WTC11 (cell line): ENCODE data around the gene MLH3. TPM values are rescaled to one million over a fixed set of nuclear protein-coding genes. Genes with fewer than 3 reads are reported as not detected.

ENCODE experiments used
- ATAC-seq: fragments of 200-7000 bp; cut with Tn5 transposase; 2 replicates; pipeline ENCODE4 v1.10.0; 2021; ENCODE audit warnings: mild to moderate bottlenecking, moderate library complexity
- CTCF ChIA-PET: fragments of 300-600 bp; sonication (Branson Sonifier 250); formaldehyde crosslinking; loops from one replicate; lab custom pipeline; 2021; ENCODE audit warnings: antibody characterized with exemption; lab: Charles Lee
- POLR2A ChIA-PET: fragments of 350-600 bp; sonication (Branson Sonifier 250); formaldehyde crosslinking; loops from one replicate; lab custom pipeline; 2021; ENCODE audit warnings: antibody characterized with exemption; lab: Charles Lee
- DNase-seq: peaks from one replicate; pipeline ENCODE4 v3.0.0; 2021; ENCODE audit warnings: low spot score
- H3K27ac Mint-ChIP-seq: 2 replicates; pipeline ENCODE4 v1.8.0; 2021; ENCODE audit warnings: mixed read lengths
- H3K27me3 Mint-ChIP-seq: 2 replicates; pipeline ENCODE4 v1.8.0; 2021; ENCODE audit warnings: low read depth, mild to moderate bottlenecking, moderate library complexity, mixed read lengths
- H3K36me3 Mint-ChIP-seq: 2 replicates; pipeline ENCODE4 v1.8.0; 2021; ENCODE audit warnings: mixed read lengths
- H3K4me1 Mint-ChIP-seq: 2 replicates; pipeline ENCODE4 v1.8.0; 2022; ENCODE audit warnings: mixed read lengths
- H3K4me3 Mint-ChIP-seq: 2 replicates; pipeline ENCODE4 v1.8.0; 2021; ENCODE audit warnings: mild to moderate bottlenecking, moderate library complexity, mixed read lengths
- H3K9me3 Mint-ChIP-seq: 2 replicates; pipeline ENCODE4 v1.8.0; 2021; ENCODE audit warnings: mixed read lengths
- ATF1 ChIP-seq: sonication (generic); formaldehyde crosslinking; IDR thresholded peaks from 2 replicates; pipeline ENCODE4 v1.8.1; 2023; ENCODE audit warnings: mild to moderate bottlenecking, moderate library complexity, missing genetic modification reagents
- CDX4 ChIP-seq: fragments of 250-450 bp; sonication (Bioruptor Pico); IDR thresholded peaks from 2 replicates; pipeline ENCODE4 v1.9.0; 2021; ENCODE audit warnings: moderate library complexity, mild to moderate bottlenecking, inconsistent platforms, borderline replicate concordance
- E2F4 ChIP-seq: sonication (generic); formaldehyde crosslinking; IDR thresholded peaks from 2 replicates; pipeline ENCODE4 v1.8.1; 2022; ENCODE audit warnings: low read depth, mild to moderate bottlenecking, moderate library complexity, missing genetic modification reagents, borderline replicate concordance
- ELF4 ChIP-seq: sonication (generic); formaldehyde crosslinking; IDR thresholded peaks from 2 replicates; pipeline ENCODE4 v1.8.1; 2022; ENCODE audit warnings: low read depth, mild to moderate bottlenecking, moderate library complexity, missing genetic modification reagents
- FOXK1 ChIP-seq: sonication (generic); formaldehyde crosslinking; IDR thresholded peaks from 2 replicates; pipeline ENCODE4 v1.8.0; 2022; ENCODE audit warnings: mild to moderate bottlenecking, moderate library complexity, missing genetic modification reagents
- HMGXB4 ChIP-seq: sonication (generic); formaldehyde crosslinking; IDR thresholded peaks from 2 replicates; pipeline ENCODE4 v1.8.1; 2023; ENCODE audit warnings: mild to moderate bottlenecking, moderate library complexity, missing genetic modification reagents
- MYBL2 ChIP-seq: sonication (generic); formaldehyde crosslinking; IDR thresholded peaks from 2 replicates; pipeline ENCODE4 v1.8.1; 2023; ENCODE audit warnings: mild to moderate bottlenecking, moderate library complexity, missing genetic modification reagents
- NFYB ChIP-seq: sonication (generic); formaldehyde crosslinking; conservative IDR thresholded peaks from 2 replicates; pipeline ENCODE4 v1.8.0; 2022; ENCODE audit warnings: low read depth, missing genetic modification reagents
- NR2C2 ChIP-seq: sonication (generic); formaldehyde crosslinking; IDR thresholded peaks from 2 replicates; pipeline ENCODE4 v1.8.0; 2022; ENCODE audit warnings: mild to moderate bottlenecking, missing genetic modification reagents
- NR3C1 ChIP-seq: sonication (generic); formaldehyde crosslinking; conservative IDR thresholded peaks from 2 replicates; pipeline ENCODE4 v1.8.1; 2023; ENCODE audit warnings: low read depth, mild to moderate bottlenecking, missing genetic modification reagents
- OVOL2 ChIP-seq: fragments of 250-450 bp; sonication (Bioruptor Pico); IDR thresholded peaks from 2 replicates; pipeline ENCODE4 v1.9.0; 2021; ENCODE audit warnings: mild to moderate bottlenecking, borderline replicate concordance
- SOX15 ChIP-seq: fragments of 250-450 bp; sonication (Bioruptor Pico); IDR thresholded peaks from 2 replicates; pipeline ENCODE4 v1.9.0; 2021; ENCODE audit warnings: mild to moderate bottlenecking
- SP1 ChIP-seq: sonication (generic); formaldehyde crosslinking; conservative IDR thresholded peaks from 2 replicates; pipeline ENCODE4 v1.8.1; 2022; ENCODE audit warnings: missing genetic modification reagents
- TEAD1 ChIP-seq: sonication (generic); formaldehyde crosslinking; IDR thresholded peaks from 2 replicates; pipeline ENCODE4 v1.8.0; 2022; ENCODE audit warnings: mild to moderate bottlenecking, missing genetic modification reagents
- ZNF121 ChIP-seq: sonication (generic); formaldehyde crosslinking; IDR thresholded peaks from 2 replicates; pipeline ENCODE4 v1.8.0; 2023; ENCODE audit warnings: missing genetic modification reagents
- ZNF219 ChIP-seq: sonication (generic); formaldehyde crosslinking; IDR thresholded peaks from 2 replicates; pipeline ENCODE4 v1.8.0; 2023; ENCODE audit warnings: missing genetic modification reagents, mild to moderate bottlenecking, borderline replicate concordance
- ZNF317 ChIP-seq: sonication (generic); formaldehyde crosslinking; IDR thresholded peaks from 2 replicates; pipeline ENCODE4 v1.8.1; 2023; ENCODE audit warnings: low read depth, mild to moderate bottlenecking, moderate library complexity, missing genetic modification reagents, borderline replicate concordance
- total RNA-seq: library from RNA; stranded (reverse); gene quantifications from 3 replicates; pipeline ENCODE4 v1.2.3, GENCODE V29; 2021
- TF ChIP-seq, protein P1 (sequence below): sonication (generic); formaldehyde crosslinking; IDR thresholded peaks from 2 replicates; pipeline ENCODE4 v1.8.1; 2022; ENCODE audit warnings: low read depth, missing genetic modification reagents, borderline replicate concordance
- TF ChIP-seq, protein P2 (sequence below): fragments of 250-450 bp; sonication (Bioruptor Pico); IDR thresholded peaks from 2 replicates; pipeline ENCODE4 v1.8.0; 2021; ENCODE audit warnings: mild to moderate bottlenecking
- TF ChIP-seq, protein P3 (sequence below): sonication (generic); formaldehyde crosslinking; conservative IDR thresholded peaks from 2 replicates; pipeline ENCODE4 v1.8.1; 2022; ENCODE audit warnings: mild to moderate bottlenecking, missing genetic modification reagents
- TF ChIP-seq, protein P4 (sequence below): sonication (generic); formaldehyde crosslinking; IDR thresholded peaks from 2 replicates; pipeline ENCODE4 v1.8.1; 2022; ENCODE audit warnings: mild to moderate bottlenecking, missing genetic modification reagents, moderate library complexity, borderline replicate concordance
- TF ChIP-seq, protein P5 (sequence below): sonication (generic); formaldehyde crosslinking; IDR thresholded peaks from 2 replicates; pipeline ENCODE4 v1.8.0; 2022; ENCODE audit warnings: mild to moderate bottlenecking, missing genetic modification reagents

MLH3 gene
- total RNA-seq, 1 experiment from 2014 or later = 16.7 TPM

DNA sequence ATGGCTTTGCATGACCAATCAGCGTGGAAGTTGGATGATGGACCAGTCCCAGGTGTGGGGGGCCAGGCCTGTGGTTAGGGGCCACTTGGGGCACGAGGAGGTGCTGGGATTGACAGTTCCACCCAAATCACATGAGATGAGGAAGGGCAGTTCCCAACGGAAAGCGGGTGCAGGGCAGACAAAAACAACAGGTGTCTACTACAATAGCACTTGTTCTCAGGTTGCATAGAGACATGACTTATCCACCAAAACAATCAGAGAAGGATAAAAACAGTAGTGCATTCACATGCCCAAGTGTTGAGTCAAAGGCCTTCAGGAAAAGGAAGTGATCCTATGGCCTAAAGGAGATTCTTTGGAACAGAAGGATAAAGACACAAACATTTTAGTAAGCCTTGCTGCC lies 63.1 kb downstream of the MLH3 start:
- ATAC-seq = no peak
- Mint-ChIP-seq H3K27ac (no peak overlapping the region), H3K9me3 (no peaks in the 10 kb centered on the region), H3K4me1 (peaks cover 8% of the 10 kb centered on the region), H3K4me3 (no peak overlapping the region), H3K27me3 (no peaks in the 10 kb centered on the region), H3K36me3 (no peaks in the 10 kb centered on the region)
- ChIA-PET CTCF (interaction anchor here (0.7 to 2.5 kb wide), 2 partner anchors 8 to 43 kb away, joined by 3 to 9 read pairs; no protein-coding TSS in a partner anchor), POLR2A (interaction anchor here (0.7 kb wide), 1 partner anchor 12 kb away, joined by 3 read pairs; no protein-coding TSS in a partner anchor)
- TF ChIP-seq, protein P1, sequence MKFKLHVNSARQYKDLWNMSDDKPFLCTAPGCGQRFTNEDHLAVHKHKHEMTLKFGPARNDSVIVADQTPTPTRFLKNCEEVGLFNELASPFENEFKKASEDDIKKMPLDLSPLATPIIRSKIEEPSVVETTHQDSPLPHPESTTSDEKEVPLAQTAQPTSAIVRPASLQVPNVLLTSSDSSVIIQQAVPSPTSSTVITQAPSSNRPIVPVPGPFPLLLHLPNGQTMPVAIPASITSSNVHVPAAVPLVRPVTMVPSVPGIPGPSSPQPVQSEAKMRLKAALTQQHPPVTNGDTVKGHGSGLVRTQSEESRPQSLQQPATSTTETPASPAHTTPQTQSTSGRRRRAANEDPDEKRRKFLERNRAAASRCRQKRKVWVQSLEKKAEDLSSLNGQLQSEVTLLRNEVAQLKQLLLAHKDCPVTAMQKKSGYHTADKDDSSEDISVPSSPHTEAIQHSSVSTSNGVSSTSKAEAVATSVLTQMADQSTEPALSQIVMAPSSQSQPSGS (CRISPR knock-in tag) = no peak
- TF ChIP-seq CDX4 (CRISPR knock-in tag) (no peak), NR2C2 (CRISPR knock-in tag) (no peak), SOX15 (CRISPR knock-in tag) (no peak), TEAD1 (CRISPR knock-in tag) (no peak)
- no peak for DNase-seq

DNA sequence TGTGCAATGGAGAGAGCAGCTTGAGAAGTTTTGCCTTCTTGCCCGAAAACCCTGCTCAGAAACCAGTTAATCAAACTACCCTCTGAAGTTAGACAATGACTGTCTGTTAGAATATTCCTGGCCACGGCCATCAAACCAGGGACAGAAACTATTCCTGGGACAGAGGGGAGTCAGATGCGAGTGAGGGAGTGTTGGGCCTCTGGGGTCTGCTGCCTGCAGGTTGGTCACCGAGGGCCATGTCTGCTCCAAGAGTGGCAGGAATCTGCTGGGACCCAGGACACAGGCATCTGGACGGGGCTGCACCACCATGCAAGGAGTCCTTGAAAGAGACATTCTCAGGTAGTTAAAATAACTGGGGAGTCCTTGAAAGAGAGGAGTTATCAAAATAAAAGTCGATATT lies 65.5 kb downstream of the MLH3 start:
- no peak for TF ChIP-seq SP1
- no peak for TF ChIP-seq FOXK1 (CRISPR knock-in tag)
- TF ChIP-seq, protein P2, sequence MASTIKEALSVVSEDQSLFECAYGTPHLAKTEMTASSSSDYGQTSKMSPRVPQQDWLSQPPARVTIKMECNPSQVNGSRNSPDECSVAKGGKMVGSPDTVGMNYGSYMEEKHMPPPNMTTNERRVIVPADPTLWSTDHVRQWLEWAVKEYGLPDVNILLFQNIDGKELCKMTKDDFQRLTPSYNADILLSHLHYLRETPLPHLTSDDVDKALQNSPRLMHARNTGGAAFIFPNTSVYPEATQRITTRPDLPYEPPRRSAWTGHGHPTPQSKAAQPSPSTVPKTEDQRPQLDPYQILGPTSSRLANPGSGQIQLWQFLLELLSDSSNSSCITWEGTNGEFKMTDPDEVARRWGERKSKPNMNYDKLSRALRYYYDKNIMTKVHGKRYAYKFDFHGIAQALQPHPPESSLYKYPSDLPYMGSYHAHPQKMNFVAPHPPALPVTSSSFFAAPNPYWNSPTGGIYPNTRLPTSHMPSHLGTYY (CRISPR knock-in tag) = no peak
- TF ChIP-seq, protein P3, sequence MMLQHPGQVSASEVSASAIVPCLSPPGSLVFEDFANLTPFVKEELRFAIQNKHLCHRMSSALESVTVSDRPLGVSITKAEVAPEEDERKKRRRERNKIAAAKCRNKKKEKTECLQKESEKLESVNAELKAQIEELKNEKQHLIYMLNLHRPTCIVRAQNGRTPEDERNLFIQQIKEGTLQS = no peak
- no peak for TF ChIP-seq OVOL2 (CRISPR knock-in tag)
- TF ChIP-seq ZNF317 = no peak
- TF ChIP-seq, protein P4, sequence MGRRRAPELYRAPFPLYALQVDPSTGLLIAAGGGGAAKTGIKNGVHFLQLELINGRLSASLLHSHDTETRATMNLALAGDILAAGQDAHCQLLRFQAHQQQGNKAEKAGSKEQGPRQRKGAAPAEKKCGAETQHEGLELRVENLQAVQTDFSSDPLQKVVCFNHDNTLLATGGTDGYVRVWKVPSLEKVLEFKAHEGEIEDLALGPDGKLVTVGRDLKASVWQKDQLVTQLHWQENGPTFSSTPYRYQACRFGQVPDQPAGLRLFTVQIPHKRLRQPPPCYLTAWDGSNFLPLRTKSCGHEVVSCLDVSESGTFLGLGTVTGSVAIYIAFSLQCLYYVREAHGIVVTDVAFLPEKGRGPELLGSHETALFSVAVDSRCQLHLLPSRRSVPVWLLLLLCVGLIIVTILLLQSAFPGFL (CRISPR knock-in tag) = no peak
- TF ChIP-seq ZNF219 (CRISPR knock-in tag) = no peak
- no peak for TF ChIP-seq SOX15 (CRISPR knock-in tag)
- no peak for TF ChIP-seq ZNF121 (CRISPR knock-in tag)
- TF ChIP-seq HMGXB4 = no peak
- TF ChIP-seq NR3C1 = no peak
- CTCF ChIA-PET = interaction anchor here (2.4 kb wide), 1 partner anchor 41 kb away, joined by 8 read pairs; no protein-coding TSS in a partner anchor
- Mint-ChIP-seq H3K27ac (no peak overlapping the region), H3K36me3 (no peaks in the 10 kb centered on the region), H3K27me3 (no peaks in the 10 kb centered on the region; the same call in 1 of the 2 replicates), H3K4me1 (peaks cover 13% of the 10 kb centered on the region), H3K9me3 (no peaks in the 10 kb centered on the region), H3K4me3 (no peak overlapping the region)
- no peak for DNase-seq
- no peak for ATAC-seq
- POLR2A ChIA-PET = no interaction called here

DNA sequence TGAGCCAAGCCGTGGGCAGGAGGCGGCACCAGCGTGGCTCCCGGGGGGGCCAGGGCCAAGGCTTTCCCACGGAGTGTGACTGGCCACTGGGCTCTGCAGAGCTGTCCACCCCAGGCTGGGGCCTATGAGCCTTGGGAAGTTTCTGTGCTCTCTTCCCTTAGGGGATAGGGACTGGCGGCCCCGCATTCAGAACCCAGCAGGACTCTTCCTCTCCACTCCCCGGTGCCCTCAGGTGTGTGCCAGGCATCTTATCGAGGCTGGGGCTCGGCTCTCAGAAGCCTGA lies 66.3 kb downstream of the MLH3 start:
- no peak overlapping the region for H3K27ac Mint-ChIP-seq
- ChIA-PET CTCF (interaction anchor here (0.6 to 2.4 kb wide), 3 partner anchors 38 to 104 kb away, joined by 3 to 8 read pairs (median 4); no protein-coding TSS in a partner anchor), POLR2A (no interaction called here)
- DNase-seq (no peak), ATAC-seq (no peak)
- TF ChIP-seq ELF4 (CRISPR knock-in tag) (no peak), E2F4 (no peak), ATF1 (CRISPR knock-in tag) (no peak), SP1 (no peak), NR2C2 (CRISPR knock-in tag) (no peak), NFYB (CRISPR knock-in tag) (no peak), MYBL2 (CRISPR knock-in tag) (no peak)
- TF ChIP-seq, protein P5, sequence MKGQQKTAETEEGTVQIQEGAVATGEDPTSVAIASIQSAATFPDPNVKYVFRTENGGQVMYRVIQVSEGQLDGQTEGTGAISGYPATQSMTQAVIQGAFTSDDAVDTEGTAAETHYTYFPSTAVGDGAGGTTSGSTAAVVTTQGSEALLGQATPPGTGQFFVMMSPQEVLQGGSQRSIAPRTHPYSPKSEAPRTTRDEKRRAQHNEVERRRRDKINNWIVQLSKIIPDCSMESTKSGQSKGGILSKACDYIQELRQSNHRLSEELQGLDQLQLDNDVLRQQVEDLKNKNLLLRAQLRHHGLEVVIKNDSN (CRISPR knock-in tag) = no peak
- no peaks in the 10 kb centered on the region; the same call in 1 of the 2 replicates for H3K27me3 Mint-ChIP-seq
- H3K4me1 Mint-ChIP-seq = peaks cover 14% of the 10 kb centered on the region
- no peaks in the 10 kb centered on the region for H3K9me3 Mint-ChIP-seq
- no peaks in the 10 kb centered on the region for H3K36me3 Mint-ChIP-seq
- no peak overlapping the region for H3K4me3 Mint-ChIP-seq
